ENCODE measurements around the gene PRKCH.

DNA sequence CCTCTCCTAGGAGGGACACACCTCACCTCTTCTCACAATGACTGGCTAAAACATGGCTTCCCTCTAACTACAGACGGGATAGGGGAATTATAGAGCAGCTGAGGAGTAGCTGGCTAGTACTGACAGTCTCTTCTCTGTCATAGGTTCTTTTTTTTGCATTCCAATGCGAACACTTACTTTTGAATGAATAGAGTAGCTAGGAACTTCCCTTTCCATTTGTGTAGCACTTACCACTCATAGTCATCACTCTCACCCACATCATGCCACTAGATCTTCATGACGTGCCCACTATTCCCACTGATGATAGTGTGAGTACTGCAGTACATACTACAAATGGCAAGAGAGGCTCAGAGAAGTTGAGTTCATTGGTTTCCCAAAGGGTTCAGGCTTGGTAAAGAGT, 230.0 kb downstream of the PRKCH start:
- TF ChIP-seq, protein P1, sequence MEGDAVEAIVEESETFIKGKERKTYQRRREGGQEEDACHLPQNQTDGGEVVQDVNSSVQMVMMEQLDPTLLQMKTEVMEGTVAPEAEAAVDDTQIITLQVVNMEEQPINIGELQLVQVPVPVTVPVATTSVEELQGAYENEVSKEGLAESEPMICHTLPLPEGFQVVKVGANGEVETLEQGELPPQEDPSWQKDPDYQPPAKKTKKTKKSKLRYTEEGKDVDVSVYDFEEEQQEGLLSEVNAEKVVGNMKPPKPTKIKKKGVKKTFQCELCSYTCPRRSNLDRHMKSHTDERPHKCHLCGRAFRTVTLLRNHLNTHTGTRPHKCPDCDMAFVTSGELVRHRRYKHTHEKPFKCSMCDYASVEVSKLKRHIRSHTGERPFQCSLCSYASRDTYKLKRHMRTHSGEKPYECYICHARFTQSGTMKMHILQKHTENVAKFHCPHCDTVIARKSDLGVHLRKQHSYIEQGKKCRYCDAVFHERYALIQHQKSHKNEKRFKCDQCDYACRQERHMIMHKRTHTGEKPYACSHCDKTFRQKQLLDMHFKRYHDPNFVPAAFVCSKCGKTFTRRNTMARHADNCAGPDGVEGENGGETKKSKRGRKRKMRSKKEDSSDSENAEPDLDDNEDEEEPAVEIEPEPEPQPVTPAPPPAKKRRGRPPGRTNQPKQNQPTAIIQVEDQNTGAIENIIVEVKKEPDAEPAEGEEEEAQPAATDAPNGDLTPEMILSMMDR (IDR thresholded peaks at IDR 0.05): no peak
- no peak for TF ChIP-seq POLR2A (IDR thresholded peaks at IDR 0.05)
- TF ChIP-seq POLR2AphosphoS5 (IDR thresholded peaks at IDR 0.05): no peak

Data from breast epithelium (tissue), 3 donors.